HG03460 (cell line): ENCODE measurements around the gene IRAK3.

Source experiments
- ATAC-seq: cut with Tn5 transposase; IDR thresholded peaks from one replicate; pipeline ENCODE4 v1.9.1; 2021; ENCODE audit not compliant: unreplicated experiment

IRAK3 gene

GRCh38 chr12:66252771-66253170, 63.8 kb downstream of the IRAK3 start:
- no peak for ATAC-seq

GRCh38 chr12:66255737-66256136, 66.7 kb downstream of the IRAK3 start:
- ATAC-seq = no peak

DNA sequence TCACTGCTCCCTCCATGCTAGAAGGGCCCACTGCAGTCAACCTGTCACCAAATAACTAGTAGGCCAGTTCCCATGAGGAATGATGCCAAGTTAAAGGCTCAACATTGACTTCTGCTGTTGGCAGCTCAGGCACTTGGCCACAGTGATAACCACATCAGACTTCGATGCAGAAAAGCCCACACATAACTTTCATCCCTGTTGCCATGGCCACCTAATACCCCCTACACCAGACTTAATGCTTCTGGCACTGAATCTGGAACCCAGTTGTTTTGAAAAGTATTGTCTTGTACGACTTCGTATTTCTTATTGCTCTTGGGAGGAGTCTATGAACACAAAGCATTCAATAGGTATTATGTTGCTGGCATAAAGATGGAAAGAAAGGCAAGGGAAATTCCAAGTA, 69.0 kb downstream of the IRAK3 start:
- ATAC-seq = no peak

DNA sequence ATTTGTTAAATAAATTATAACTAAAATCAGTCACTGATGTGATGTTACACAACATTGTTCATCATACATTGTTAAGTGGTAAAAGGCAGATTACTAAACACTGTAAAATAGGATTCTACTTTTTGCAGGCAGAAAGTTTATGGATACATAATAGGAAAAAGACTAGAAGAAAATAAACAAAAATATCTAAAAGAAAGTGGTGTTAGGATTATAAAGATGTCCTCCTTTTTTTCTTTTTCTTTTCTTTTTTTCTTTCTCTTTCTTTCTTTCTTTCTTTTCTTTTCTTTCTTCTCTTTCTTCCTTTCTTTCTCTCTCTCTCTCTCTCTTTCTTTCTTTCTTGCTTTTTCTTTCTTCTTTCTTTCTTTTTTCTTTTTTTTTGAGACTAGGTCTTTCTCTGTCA, 73.7 kb downstream of the IRAK3 start:
- no peak for ATAC-seq

DNA sequence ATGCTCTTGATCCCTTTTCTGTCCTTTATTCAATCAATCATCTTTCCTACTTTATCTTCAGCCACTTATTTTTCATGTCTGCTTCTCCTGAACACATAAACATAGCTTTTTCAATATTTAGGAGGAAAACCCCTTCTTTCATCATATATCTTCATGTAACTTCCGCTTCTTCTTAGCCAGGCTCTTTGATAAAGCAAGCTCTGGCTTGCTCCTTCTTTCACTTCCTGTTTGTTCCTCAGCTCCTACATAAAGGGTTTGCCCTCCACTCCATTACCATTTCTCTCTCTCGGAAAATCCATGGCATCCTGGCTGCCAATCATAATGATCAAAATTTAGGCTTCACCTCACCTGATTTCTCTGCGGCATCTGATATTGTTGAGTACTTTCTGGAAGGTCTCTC, 79.5 kb downstream of the IRAK3 start:
- ATAC-seq = no peak

DNA sequence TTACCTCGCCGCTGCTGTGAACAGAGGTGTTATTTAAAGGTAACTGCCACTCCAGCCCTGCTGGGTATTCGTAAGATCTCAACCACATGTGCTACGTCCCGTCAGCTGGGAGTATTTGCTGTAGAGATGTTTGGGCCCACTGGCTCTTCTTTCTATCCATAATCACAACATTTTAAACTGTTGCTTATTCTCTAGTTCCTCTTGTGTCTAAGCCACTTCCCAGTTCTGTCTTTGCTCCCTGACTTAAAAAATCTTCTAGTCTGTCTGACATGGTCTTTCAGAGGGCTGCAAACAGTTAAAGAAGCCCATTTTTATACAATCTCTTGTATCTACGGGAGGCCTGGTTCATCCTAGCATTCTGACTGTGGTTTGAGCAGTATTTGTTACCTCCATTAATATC, 80.1 kb downstream of the IRAK3 start:
- ATAC-seq = no peak

- ATAC-seq = no peak
Observed at GRCh38 chr12:66269757-66270383, 80.9 kb downstream of the IRAK3 start.

DNA sequence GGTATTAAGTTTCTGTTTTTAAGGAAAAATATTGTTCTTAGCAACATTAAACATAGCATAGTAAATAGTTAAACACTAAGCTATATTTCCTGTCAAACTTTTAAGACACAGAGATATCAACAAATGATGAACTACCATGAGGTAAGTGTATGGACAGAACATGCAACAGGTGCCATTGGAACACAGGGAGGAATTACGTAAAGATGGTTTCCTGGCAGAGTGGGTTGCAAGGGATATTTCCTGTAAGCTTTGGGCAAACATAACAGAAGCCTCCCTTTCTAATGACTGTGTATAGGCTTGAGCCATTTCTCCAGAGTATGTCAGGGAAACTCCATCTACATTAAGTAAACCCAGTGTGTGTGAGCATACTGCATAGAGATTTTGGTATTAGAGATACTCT, 81.6 kb downstream of the IRAK3 start:
- ATAC-seq = no peak

DNA sequence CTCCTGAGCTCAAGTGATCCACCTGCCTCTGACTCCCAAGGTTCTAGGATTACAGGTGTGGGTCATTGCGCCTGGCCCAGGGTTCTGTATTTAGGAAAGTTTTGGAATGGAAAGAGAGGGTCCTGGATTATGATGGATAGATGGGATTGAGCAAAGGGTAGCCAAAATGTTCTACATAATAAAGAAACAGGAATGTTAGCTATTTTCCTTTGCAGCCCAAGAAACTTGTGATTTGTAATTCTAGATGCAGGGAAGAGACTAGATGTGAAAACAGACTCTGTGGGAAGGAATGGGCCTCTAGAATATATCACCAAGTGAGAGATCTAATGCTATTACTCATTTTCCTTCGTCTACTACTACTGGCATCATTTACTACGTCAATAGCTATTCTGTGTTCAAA, 83.6 kb downstream of the IRAK3 start:
- no peak for ATAC-seq

DNA sequence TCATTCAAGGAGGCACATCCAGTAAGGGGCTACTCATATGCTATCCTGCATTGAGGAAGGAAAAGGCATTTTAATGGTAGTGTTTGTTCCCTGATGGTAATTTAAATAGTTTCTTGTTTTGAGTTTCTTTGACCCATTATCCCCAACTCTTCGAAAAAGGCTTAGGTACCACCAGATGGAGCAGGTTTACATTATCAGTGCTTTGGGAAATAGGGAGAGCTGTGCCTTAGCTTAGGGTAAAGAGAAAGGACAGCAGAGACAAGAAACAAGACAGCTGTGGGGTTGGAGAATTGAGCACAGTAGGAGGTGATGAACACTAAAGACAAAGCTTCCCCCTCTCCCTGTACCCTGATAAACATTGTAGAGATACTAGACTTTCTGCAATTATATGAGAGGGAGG, 84.1 kb downstream of the IRAK3 start:
- ATAC-seq = no peak

- no peak for ATAC-seq
Observed at GRCh38 chr12:66275040-66275439, 86.0 kb downstream of the IRAK3 start.

DNA sequence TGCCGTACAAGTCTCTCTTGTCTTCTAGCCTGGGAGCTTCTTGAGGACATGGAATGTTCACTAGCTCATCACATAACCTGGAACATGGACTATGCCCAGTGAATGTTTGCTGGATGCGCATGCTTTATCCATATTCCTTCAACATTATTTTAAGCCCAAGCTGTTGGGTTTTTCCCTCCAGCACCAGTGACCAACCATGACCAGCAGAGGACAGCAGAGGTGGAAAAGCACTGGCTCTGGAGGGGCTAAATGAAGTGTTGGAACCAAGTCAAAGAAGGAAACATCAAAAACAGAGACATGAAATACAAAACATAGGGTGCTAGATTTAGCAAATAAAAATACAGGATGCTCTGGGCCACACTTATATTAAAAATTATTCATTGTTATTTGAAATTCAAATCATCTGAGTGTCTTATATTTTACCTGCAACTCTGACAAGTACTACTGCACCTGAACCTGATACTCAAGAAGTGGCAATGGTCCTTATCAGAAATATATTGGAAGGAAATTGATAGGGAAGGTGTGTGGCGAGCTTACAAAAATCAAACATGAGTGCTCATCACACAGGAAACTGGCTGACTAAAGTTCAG, 90.2 kb downstream of the IRAK3 start:
- no peak for ATAC-seq

DNA sequence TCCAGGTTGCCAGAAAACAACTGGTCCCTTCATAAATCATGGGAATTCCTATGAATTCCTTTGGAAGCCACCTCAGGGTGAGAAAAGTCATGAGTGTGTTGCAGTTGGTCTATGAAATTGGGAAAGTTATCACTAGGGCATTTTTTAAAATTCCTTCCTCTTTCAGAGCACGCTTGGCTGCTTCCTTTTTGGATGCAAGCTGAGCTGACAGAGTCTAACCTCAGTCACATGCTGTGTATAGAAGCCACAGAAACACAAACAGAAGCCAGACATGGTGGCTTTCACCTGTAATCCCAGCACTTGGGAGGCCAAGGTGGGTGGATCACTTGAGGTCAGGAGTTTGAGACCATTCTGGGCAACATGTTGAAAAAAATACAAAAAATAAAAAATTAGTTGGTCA, 91.5 kb downstream of the IRAK3 start:
- ATAC-seq = no peak

DNA sequence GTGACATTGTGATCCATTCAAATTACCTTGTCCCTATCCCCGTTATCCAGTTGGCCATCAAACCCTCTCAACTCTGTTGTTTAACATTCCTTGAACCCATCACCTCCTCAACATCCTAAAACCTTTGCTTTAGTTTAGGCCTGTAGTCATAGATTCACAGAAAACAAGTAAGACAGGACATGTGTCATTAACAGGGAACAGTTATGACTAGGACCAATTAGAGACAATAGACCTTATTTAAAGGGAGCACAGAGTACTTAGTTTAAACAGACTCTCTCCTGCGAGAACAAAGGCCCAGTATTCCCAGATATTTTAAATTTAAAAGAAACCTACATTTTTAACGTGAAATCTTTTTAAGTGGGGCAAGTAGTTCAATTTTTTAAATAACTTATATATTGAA, 93.2 kb downstream of the IRAK3 start:
- ATAC-seq = no peak

GRCh38 chr12:66287275-66287674, 98.3 kb downstream of the IRAK3 start:
- ATAC-seq = no peak

GRCh38 chr12:66288121-66288520, 99.1 kb downstream of the IRAK3 start:
- no peak for ATAC-seq

DNA sequence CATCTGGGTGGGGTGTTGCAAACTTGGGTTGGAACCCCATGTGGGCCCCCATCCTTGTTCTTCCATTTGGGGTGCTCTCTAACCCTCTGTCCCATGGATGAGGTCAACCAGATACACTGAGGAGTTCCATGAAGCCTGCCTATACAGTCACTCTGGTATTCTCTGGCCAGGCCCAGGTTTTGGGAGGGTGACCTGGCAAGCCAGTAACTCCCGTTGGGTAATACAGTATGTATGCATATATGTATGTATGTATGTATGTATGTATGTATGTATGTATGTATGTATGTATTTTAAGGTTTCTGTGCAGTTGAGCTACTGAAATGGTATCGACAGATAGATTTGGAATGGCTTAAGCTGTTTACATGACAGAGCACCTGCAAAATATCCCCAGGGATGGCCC, 100.5 kb downstream of the IRAK3 start:
- no peak for ATAC-seq

DNA sequence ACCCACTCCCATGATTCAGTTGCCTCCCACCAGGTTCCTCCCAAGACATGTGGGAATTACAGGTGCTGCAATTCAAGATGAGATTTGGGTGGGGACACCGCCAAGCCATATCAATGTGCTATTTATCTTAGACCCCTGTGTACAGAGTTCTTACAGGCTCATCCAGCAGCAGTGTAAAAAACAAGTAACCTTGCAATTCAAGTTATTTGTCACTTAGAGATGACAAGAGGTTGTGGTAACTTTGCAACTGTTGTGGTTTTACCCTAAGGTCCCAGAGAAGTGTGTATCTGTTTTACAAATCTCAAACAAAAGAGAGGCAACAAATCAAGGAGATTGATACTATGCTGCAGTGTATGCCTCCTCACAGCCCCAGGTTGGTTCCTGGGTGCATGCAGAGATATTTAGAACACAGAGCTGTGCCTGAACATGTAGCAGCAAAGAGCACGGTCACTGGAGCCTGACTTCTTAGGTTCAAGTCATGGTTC, 101.7 kb downstream of the IRAK3 start:
- no peak for ATAC-seq

- ATAC-seq = no peak
Observed at GRCh38 chr12:66296176-66296683, 107.2 kb downstream of the IRAK3 start.

DNA sequence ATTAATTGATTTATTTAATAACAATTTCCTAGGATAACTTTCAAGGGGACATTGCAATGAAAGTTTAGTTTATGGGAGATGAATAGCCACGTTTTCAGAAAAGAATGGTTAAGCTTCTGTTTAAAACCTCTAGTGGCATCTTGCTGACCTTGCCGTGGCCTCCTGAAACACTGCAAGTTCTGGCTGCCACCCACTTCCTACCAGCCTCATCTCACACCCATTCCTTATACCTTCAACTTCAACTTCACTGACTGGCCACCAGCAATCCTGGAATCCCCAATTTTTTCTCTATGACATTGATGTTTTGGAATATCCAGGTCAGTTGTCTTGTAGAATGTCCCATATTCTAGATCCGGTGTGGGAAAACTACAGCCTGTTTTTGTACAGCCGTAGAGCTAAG, 108.1 kb downstream of the IRAK3 start:
- no peak for ATAC-seq

DNA sequence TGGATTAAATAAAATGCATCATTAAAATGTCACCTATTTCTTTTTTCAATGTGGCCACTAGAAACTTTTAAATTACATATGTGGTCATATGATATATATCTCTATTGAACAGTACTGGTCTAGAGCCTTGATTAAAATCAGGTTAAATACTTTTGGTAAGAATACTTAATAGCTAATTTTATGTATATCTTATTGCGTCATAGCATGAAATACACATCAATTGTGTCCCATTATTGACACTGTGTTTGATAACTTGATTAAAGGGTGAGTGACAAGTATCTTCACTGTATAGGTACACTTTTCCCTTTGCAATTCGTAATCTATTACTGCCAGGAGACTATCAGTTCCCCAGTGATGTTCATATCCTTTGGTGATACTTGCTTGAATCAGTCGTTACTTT, 108.9 kb downstream of the IRAK3 start:
- no peak for ATAC-seq

DNA sequence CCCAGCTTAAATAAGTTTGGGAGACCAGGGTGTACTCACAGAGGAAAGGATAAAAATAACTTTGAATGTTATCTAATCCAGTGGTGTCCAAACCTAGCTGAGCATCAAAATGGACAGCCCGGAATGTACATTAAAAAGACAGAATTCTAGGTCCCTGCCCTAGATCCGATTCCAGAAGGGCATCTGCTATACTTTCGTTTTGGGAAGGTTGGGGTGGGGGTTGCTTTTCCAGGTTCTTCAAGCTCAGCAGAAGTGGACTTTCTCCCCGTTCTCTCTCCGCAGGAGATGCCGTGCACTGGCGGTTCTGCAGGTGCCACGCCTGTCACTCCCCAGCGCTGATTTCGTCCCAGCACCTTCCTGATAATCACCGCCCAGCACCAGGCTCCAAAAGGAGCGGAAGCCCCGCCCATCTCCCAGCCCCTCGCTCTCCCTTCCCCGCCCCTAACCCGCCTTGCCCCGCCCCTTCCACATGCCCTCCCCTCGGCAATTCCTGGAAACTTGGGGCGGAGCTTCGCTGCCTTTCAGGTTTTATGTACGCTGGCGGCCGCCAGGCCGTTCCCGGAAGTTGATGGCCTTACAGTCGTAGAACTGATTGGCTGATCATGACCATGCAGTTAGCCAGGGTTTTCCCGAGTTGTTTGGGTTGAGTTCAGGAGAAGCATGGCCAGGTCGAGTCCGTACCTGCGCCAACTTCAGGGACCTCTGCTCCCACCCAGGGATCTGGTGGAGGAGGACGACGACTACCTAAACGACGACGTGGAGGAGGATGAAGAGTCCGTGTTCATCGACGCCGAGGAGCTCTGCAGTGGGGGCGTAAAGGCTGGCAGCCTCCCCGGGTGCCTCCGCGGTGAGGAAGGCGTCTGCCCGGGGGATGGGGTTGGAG, 113.2 kb downstream of the IRAK3 start, which contains the start of gene HELB:
HELB (plus strand) TSS at position 550 of the 883 bp plus-strand sequence; CDS start at position 661, 111 bp downstream.
- ATAC-seq = peak; percentile 91
